Measurements from ENCODE around the gene CNKSR2.

Gene CNKSR2

GRCh38 chrX:21678048-21678612, 303.9 kb downstream of the CNKSR2 start:
- no peak overlapping the region for H3K4me3 ChIP-seq (ENCODE audit: low read depth, low read length)
- in situ Hi-C loops (cut with HindIII; ENCODE audit: low sequenced_read_pairs): no loop called here
- peak; percentile 24 for DNase-seq (ENCODE audit: low read depth)
- TF ChIP-seq CTCF (IDR thresholded peaks at IDR 0.05; ENCODE audit: low read depth, low read length, missing control alignments): no peak

GRCh38 chrX:21683941-21684340, 309.7 kb downstream of the CNKSR2 start:
- in situ Hi-C loops (cut with HindIII; ENCODE audit: low sequenced_read_pairs): no loop called here
- DNase-seq (ENCODE audit: low read depth): no peak
- no peak for TF ChIP-seq CTCF (IDR thresholded peaks at IDR 0.05; ENCODE audit: low read depth, low read length, missing control alignments)
- H3K4me3 ChIP-seq (ENCODE audit: low read depth, low read length): no peak overlapping the region

GRCh38 chrX:21691512-21692018, 317.3 kb downstream of the CNKSR2 start:
- in situ Hi-C loops (cut with HindIII; ENCODE audit: low sequenced_read_pairs): no loop called here
- no peak for DNase-seq (ENCODE audit: low read depth)
- no peak for TF ChIP-seq CTCF (IDR thresholded peaks at IDR 0.05; ENCODE audit: low read depth, low read length, missing control alignments)
- no peak overlapping the region for H3K4me3 ChIP-seq (ENCODE audit: low read depth, low read length)

- no peak for DNase-seq (ENCODE audit: low read depth)
- no peak for TF ChIP-seq CTCF (IDR thresholded peaks at IDR 0.05; ENCODE audit: low read depth, low read length, missing control alignments)
- in situ Hi-C loops (cut with HindIII; ENCODE audit: low sequenced_read_pairs): no loop called here
- no peak overlapping the region for H3K4me3 ChIP-seq (ENCODE audit: low read depth, low read length)
Measured at GRCh38 chrX:21698272-21698671, 324.1 kb downstream of the CNKSR2 start.

- TF ChIP-seq CTCF (IDR thresholded peaks at IDR 0.05; ENCODE audit: low read depth, low read length, missing control alignments): no peak
- no peak overlapping the region for H3K4me3 ChIP-seq (ENCODE audit: low read depth, low read length)
- in situ Hi-C loops (cut with HindIII; ENCODE audit: low sequenced_read_pairs): no loop called here
- DNase-seq (ENCODE audit: low read depth): no peak
Measured at GRCh38 chrX:21699136-21699535, 324.9 kb downstream of the CNKSR2 start.

GRCh38 chrX:21700275-21700674, 326.1 kb downstream of the CNKSR2 start:
- no peak for TF ChIP-seq CTCF (IDR thresholded peaks at IDR 0.05; ENCODE audit: low read depth, low read length, missing control alignments)
- no peak for DNase-seq (ENCODE audit: low read depth)
- H3K4me3 ChIP-seq (ENCODE audit: low read depth, low read length): no peak overlapping the region
- in situ Hi-C loops (cut with HindIII; ENCODE audit: low sequenced_read_pairs): no loop called here

Data from astrocyte of the cerebellum (primary cell).